ENCODE data around the gene MACROH2A2. TPM values are rescaled to one million over a fixed set of nuclear protein-coding genes. Genes with fewer than 3 reads are reported as not detected.
A peak's percentile ranks its signal among the peaks of the same experiment; 100 is the strongest.
"Not testable (repeated sequence)": the region's sequence is repeated elsewhere in the genome, so short reads cannot be mapped to it uniquely, and the experiment has no call there.

The MACROH2A2 gene
- total and polyA plus RNA-seq, 8 donors, result 8.1 to 78.7 (median 71.3) TPM

GRCh38 chr10:70097459-70097858 lies 44.8 kb downstream of the MACROH2A2 start:
- Histone ChIP-seq H3K27ac (no peak overlapping the region), H3K4me3 (no peak overlapping the region), H3K4me1 (no peaks in the 10 kb centered on the region), H3K36me3 (peaks cover 0 to 21% of the 10 kb centered on the region in 2 donors), H3K27me3 (no peaks in the 10 kb centered on the region), H3K9me3 (no peaks in the 10 kb centered on the region)
- ATAC-seq, result no peak
- intact Hi-C loops (cut with DNase I), result no loop called here
- TF ChIP-seq CTCF (IDR thresholded peaks at IDR 0.05), result no peak
- no peak for DNase-seq

- H3K27ac ChIP-seq, result no peak overlapping the region
- ATAC-seq (no peak), DNase-seq (no peak)
- TF ChIP-seq CTCF (IDR thresholded peaks at IDR 0.05), result no peak
- no peak overlapping the region for H3K4me3 ChIP-seq
- no peaks in the 10 kb centered on the region for H3K9me3 ChIP-seq
- H3K36me3 ChIP-seq, result peaks cover 0 to 19% of the 10 kb centered on the region in 2 donors
- intact Hi-C loops (cut with DNase I), result no loop called here
- no peaks in the 10 kb centered on the region for H3K4me1 ChIP-seq
- no peaks in the 10 kb centered on the region for H3K27me3 ChIP-seq
Measured at GRCh38 chr10:70098271-70098670, 45.6 kb downstream of the MACROH2A2 start.

- H3K4me3 ChIP-seq; intact Hi-C loops (cut with DNase I); H3K9me3 ChIP-seq; H3K4me1 ChIP-seq; H3K27ac ChIP-seq; ATAC-seq; DNase-seq; H3K27me3 ChIP-seq; H3K36me3 ChIP-seq: not testable (repeated sequence)
Measured at GRCh38 chr10:70101068-70101562, 48.5 kb downstream of the MACROH2A2 start.

GRCh38 chr10:70101668-70102067 lies 49.0 kb downstream of the MACROH2A2 start:
- Histone ChIP-seq H3K4me3 (no peak overlapping the region), H3K9me3 (no peaks in the 10 kb centered on the region), H3K27me3 (no peaks in the 10 kb centered on the region), H3K4me1 (no peaks in the 10 kb centered on the region), H3K36me3 (peaks cover 0 to 1% of the 10 kb centered on the region in 2 donors), H3K27ac (no peak overlapping the region)
- DNase-seq (no peak), ATAC-seq (no peak)
- no peak for TF ChIP-seq CTCF (IDR thresholded peaks at IDR 0.05)
- intact Hi-C loops (cut with DNase I), result no loop called here

- H3K4me1 ChIP-seq, result no peaks in the 10 kb centered on the region
- peak in 1 of 2 donors; percentile 33 for TF ChIP-seq CTCF (IDR thresholded peaks at IDR 0.05)
- no peak overlapping the region for H3K4me3 ChIP-seq
- DNase-seq (no peak), ATAC-seq (peak; percentile 25)
- peaks cover 0 to 35% of the 10 kb centered on the region in 2 donors for H3K36me3 ChIP-seq
- intact Hi-C loops (cut with DNase I), result no loop called here
- no peaks in the 10 kb centered on the region for H3K9me3 ChIP-seq
- no peak overlapping the region for H3K27ac ChIP-seq
- no peaks in the 10 kb centered on the region for H3K27me3 ChIP-seq
Measured at GRCh38 chr10:70106958-70107791, 54.5 kb downstream of the MACROH2A2 start.
